Measurements from ENCODE around the gene CGB7.
A peak's percentile ranks its signal among the peaks of the same experiment; 100 is the strongest.
"Not testable (repeated sequence)": the region's sequence is repeated elsewhere in the genome, so short reads cannot be mapped to it uniquely, and the experiment has no call there.

CGB7 gene

DNA sequence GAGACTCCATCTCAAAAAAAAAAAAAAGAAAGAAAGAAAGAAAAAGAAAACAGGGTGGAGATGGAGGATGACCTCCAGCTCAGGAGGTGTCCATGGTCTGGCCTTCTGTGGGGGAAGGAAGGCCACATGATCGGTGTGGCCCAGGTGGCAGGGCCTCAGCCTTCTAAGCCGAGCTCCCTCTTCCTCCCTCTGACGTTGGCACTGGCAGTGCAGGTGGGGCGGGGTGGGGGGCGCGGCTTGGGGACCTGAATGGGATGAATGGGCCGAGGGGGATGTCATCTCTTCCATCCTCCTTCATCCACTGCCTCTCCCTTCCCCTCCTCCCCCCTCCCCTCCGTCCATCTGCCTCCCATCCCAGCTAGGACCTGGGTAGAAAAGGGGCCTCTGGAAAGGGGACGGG lies 17.8 kb downstream of the CGB7 start:
- DNase-seq = not testable (repeated sequence)

DNA sequence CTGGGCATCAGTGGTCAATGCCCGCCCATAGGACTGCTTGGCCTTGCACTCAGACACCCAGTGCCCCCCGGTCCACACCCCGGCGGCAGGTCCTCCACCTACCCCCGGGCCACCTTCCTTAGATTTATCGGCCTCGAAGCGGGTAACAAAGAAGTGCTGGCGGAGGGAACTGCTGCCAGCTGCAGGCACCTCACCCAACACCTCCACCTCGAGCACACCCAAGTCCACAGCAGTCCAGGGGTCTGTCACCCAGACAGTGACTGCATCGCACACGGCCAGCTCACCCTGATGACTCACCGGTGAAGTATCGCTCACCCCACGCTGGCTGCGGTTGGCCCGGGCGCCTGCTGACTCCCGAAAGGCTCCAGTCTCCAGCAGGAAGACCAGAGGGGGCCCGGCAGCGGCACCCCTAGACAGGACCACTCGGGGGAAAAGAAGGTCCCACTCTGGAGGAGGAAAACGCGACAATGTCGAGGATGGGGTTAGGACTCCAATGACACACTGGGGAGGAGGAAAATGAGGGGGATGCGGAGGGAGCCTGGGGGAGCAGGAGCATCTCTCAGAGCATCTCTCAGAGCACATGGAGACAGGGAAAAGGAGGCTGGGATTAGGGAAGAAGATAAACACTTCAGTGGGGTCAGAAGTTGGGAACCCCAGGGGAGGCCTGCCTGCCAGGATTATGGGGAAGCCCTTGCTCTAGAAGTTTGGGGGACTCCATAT lies 18.8 kb downstream of the CGB7 start:
- not testable (repeated sequence) for DNase-seq

DNA sequence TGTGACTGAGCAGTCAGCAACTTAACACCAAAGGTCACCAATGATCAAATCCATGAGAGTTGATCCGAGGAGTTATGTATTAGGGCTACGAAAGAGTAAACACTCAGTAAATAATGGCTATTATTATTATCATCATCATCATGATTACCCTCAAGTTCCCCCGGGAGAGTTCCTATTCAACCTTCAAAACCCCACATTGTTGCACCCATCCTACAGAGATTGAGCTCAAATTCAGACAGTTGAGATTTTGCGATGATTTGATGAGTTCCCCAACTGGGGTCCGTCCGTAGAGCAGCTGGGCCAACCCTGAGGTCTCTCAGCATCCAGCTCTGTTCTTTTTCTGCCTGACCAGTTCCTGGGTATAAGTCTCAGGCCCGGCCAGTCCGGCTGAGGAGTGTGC lies 19.4 kb downstream of the CGB7 start:
- not testable (repeated sequence) for DNase-seq

DNA sequence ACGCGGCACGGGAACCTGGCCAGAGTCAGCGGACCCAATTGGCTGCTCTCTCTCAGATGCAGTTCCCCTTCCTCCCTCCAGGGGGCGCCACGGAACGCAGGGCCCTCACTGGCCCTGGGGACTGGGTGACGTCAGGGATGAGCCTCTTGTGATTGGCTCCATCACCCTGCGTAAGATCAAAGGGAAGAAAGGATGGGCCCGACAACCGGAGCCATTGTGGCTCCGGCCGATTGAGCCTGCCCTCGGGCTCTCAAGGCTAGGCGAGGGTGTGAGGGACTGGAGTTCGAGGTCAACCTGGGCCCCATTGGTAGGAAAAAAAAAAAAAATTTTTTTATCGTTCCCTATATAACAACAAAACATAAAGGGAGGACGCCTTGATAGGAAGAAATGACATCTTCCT lies 20.7 kb downstream of the CGB7 start, which contains the start of gene CGB1:
TSS of gene CGB1 (minus strand) at position 81 of the 400 bp plus-strand sequence. CDS start 184 bp downstream, outside the sequence.
- DNase-seq = peak; percentile 7

DNA sequence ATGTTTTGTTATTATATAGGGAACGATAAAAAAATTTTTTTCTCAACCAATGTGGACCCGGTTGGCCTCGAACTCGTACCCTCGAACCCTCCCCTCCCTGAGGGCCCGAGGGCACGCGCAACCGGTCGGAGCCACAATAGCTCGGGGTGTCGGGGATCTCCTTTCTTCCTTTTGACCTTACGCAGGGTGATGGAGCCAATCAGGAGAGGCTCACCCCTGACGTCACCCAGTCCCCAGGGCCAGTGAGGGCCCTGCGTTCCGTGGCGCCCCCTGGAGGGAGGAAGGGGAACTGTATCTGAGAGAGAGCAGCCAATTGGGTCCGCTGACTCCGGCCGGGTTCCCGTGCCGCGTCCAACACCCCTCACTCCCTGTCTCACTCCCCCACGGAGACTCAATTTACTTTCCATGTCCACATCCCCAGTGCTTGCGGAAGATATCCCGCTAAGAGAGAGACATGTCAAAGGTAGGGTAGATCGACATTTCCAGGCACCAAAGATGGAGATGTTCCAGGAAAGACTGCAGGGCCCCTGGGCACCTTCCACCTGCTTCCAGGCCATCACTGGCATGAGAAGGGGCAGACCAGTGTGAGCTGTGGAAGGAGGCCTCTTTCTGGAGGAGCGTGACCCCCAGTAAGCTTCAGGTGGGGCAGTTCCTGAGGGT lies 25.8 kb downstream of the CGB7 start, which contains the start of gene CGB2:
TSS of gene CGB2 (plus strand) at position 249 of the 660 bp plus-strand sequence. CDS start at position 455, 206 bp downstream.
- peak; percentile 55 for DNase-seq

DNA sequence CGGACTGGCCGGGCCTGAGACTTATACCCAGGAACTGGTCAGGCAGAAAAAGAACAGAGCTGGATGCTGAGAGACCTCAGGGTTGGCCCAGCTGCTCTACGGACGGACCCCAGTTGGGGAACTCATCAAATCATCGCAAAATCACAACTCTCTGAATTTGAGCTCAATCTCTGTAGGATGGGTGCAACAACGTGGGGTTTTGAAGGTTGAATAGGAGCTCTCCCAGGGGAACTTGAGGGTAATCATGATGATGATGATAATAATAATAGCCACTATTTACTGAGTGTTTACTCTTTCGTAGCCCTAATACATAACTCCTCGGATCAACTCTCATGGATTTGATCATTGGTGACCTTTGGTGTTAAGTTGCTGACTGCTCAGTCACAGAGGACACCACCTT lies 27.2 kb downstream of the CGB7 start:
- not testable (repeated sequence) for DNase-seq

DNA sequence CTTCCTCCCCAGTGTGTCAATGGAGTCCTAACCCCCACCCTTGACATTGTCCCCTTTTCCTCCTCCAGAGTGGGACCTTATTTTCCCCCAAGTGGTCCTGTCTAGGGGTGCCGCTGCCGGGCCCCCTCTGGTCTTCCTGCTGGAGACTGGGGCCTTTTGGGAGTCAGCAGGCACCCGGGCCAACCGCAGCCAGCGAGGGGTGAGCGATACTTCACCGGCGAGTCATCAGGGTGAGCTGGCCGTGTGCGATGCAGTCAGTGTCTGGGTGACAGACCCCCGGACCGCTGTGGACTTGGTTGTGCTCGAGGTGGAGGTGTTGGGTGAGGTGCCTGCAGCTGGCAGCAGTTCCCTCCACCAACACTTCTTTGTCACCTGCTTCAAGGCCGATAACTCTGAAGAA lies 27.8 kb downstream of the CGB7 start:
- not testable (repeated sequence) for DNase-seq

DNA sequence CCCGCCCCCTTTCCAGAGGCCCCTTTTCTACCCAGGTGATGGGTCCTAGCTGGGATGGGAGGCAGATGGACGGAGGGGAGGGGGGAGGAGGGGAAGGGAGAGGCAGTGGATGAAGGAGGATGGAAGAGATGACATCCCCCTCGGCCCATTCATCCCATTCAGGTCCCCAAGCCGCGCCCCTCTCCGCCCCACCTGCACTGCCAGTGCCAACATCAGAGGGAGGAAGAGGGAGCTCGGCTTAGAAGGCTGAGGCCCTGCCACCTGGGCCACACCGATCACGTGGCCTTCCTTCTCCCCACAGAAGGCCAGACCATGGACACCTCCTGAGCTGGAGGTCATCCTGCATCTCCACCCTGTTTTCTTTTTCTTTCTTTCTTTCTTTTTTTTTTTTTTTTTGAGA lies 28.9 kb downstream of the CGB7 start:
- not testable (repeated sequence) for DNase-seq

DNA sequence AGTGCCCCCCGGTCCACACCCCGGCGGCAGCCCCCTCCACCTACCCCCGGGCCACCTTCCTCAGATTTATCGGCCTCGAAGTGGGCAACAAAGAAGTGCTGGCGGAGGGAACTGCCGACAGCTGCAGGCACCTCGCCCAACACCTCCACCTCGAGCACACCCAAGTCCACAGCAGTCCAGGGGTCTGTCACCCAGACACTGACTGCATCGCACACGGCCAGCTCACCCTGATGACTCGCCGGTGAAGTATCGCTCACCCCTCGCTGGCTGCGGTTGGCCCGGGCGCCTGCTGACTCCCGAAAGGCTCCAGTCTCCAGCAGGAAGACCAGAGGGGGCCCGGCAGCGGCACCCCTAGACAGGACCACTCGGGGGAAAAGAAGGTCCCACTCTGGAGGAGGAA lies 31.9 kb downstream of the CGB7 start:
- DNase-seq = not testable (repeated sequence)

DNA sequence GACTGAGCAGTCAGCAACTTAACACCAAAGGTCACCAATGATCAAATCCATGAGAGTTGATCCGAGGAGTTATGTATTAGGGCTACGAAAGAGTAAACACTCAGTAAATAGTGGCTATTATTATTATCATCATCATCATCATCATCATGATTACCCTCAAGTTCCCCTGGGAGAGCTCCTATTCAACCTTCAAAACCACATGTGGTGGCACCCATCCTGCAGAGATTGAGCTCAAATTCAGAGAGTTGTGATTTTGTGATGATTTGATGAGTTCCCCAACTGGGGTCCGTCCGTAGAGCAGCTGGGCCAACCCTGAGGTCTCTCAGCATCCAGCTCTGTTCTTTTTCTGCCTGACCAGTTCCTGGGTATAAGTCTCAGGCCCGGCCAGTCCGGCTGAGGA lies 32.5 kb downstream of the CGB7 start:
- not testable (repeated sequence) for DNase-seq

DNA sequence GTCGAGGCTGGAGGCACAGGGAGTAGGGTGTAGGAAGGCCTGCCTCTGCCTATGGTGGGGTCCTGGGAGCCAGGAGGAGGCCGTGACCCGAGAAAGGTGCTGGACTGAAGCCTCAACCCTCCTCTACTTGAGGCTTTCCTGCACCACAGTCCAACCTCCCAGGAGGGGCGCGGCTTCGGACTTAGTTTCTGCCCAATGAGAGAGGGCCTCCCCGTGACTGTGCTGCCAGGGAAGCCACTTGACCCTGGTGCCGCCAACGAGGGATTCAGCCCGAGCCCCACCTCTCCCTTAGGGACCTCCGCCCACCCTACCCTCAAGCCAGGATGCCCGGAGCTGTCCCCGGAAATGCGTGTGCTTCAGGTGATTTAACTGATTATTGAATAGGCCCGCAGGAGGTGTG lies 33.3 kb downstream of the CGB7 start, which contains the start of gene CGB3:
TSS of gene CGB3 (minus strand) at position 101 of the 400 bp plus-strand sequence. CDS start 362 bp downstream, outside the sequence.
- DNase-seq = not testable (repeated sequence)

DNA sequence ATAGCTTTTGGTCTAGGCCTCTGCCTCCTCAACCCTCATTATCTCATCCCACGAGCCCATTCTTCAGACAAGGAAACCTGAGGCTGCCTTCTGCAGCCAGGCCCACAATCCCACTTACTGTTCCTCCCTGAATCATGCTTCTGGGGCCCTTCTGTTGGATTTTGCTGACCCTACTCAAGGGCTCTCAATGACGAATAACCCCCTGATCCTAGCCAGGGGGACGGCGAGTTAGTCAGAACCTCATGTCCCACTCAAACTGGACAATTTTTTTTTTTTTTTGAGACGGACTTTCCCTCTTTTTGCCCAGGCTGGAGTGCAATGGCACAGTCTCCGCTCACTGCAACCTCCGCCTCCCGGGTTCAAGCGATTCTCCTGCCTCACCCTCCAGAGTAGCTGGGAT lies 35.4 kb downstream of the CGB7 start:
- no peak for DNase-seq

DNA sequence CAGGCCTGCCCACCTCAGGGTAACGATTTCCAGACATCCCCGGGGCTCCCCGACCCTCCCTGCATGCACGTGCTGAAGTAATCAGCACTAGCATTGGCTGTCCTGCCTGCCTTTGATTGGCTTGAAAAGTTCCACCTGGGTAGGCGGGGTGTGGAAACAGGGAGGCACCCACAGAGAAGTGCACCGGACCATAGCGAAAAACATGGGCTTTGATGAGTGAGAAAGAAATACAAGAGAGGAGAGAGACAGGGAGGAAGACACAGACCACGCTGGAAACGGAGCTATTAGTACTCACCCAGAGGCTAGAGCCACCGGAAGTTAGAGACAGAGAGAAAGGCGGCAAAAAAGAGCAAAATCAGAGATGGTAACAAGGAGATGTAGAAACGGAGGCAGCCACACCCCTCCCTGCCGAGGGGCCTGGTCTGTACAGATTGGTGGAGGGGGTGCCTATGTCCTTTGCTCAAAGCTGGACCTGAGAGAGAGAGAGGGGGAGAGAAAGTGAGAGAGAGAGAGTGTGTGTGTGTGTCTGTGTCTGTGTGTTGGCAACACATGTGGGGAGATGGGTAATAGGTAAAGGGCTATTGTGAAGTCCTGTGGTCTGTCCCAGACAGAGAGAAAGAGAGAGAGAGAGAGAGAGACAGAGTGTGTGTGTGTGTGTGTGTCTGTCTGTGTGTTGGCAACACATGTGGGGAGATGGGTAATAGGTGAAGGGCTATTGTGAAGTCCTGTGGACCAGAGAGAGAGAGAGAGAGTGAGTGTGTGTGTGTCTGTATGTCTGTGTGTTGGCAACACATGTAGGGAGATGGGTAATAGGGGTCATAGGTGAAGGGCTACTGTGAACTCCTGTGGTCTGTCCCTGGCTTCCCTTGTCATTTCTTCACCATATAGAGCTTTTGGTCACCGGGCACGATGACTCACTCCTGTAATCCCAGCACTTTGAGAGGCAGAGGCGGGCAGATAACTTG lies 36.3 kb downstream of the CGB7 start:
- DNase-seq = no peak

DNA sequence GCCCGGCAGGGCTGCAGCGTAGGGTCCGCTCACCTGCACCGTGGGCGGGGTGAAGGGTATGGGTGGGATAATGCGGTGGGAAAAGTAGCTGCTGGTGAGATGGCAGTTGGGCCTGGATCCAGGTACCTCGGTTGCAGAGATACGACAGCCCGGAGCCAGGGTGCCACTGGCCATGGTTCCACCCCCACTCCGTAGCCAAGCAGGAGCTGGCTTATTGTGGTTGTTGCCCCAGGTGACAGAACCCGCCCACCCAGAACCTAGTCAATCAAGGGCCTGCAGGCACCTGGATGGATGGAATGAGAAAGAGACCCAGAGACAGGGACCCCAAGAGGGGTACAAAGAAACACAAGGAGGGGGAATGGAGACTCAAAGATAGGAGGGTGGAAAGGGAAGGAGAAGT lies 37.2 kb downstream of the CGB7 start:
- DNase-seq = no peak

DNA sequence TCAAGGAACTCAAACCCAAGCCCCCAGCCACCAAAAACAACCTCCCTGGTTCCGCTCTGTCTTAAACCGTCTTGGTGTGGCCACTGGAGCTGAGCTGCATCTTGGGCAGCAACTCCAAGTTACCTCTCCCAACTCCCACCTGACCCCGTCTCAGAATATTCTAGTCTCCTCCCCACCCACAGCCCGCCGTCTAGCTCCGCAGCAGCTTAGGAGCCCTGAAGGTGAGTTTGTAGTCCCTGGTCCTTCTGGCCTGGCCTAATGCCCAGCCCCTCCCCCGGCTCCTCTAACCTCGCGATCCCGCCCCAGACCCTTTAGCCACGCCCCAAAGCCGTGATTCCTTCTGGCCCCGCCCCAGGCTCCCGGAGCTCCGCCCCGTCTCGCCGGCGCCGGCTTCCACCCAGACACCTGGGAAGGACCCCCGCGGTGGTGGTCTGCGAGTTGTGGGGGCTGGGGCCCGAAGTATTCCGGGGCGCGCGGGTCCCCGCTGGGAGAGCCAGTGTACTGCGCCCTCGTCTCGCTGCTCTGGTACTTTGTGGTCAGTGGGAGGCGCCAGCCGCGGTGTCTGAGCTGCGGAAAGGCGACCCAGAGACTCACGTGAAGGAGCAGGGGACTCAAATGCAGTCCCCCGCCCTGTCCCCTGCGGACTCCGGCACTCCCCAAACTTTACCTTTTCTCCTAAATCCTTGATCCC lies 38.2 kb downstream of the CGB7 start:
- peak; percentile 63 for DNase-seq

DNA sequence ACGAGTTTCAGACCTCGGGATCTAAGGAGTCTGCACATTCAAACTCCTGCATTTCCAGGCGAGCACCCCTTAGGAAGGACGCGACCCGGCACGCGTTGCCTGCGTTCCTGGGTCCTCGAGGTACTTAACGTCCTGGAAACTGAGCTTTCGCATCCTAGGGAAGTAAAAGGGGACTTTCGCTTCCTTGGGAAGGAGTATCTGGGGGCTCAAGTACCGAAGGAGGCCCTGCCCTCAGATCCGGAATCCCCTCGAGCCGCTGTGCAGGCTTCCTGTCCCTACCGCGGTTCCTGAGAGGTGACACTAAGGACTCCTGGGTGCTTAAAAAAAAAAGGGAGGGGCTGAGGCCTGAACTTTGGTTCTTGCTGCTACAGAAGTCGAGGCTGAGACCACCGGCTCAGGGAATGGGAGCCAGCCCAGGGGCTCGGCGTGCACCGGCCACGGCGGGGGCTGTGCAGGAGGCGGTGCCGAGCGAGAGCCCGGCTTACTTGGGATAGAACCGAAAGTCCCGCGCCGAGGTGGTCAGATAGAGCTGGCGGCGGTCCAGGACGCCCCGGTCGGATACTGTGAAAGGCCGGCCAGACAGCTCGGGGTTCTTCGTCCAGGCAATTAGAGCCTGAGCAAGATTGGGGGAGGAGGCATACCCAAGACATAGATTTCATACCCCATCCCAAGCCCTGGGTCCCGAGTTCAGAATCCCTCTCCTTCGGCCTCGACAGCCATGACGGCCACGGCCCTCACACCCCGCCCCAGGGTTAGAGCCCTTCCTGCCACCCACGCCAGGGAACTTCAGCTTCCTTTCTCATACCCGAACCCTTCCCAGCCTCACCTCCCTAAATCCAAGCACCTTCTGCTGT lies 38.9 kb downstream of the CGB7 start:
- not testable (repeated sequence) for DNase-seq

DNA sequence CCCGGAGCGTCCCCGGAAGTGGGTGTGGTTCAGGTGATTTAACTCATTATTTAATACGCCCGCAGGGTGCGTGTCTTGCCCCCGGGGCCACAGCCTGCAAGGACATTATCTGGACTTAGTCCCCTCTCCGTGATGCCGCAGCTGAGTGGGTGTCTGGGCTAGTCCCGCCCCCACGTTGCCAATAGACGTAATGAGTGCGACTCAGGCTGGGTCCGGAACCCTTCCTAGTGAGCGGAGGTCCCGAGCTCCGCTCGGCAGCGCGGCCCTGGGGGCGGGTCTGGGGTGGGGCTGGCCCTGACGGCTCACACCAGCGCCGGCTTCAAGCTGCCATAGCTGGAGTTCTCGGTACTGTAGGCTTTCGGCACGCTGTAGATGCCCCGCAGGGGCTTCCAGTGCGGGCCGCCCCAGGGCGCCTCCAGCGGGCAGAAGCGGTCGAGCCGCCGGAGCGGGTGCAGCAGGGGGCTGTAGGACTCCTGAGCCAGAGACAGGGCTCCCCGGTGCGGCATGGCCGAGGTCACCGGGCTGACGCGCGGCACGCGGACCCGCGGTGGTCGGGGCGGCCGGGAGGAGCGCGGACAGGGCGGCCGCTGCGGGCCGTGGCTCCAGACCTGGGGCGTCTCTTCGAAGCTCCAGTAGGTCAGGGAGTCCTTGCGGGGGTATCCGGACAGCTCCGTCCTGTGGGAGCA lies 39.7 kb downstream of the CGB7 start:
- DNase-seq = peak; percentile 51

DNA sequence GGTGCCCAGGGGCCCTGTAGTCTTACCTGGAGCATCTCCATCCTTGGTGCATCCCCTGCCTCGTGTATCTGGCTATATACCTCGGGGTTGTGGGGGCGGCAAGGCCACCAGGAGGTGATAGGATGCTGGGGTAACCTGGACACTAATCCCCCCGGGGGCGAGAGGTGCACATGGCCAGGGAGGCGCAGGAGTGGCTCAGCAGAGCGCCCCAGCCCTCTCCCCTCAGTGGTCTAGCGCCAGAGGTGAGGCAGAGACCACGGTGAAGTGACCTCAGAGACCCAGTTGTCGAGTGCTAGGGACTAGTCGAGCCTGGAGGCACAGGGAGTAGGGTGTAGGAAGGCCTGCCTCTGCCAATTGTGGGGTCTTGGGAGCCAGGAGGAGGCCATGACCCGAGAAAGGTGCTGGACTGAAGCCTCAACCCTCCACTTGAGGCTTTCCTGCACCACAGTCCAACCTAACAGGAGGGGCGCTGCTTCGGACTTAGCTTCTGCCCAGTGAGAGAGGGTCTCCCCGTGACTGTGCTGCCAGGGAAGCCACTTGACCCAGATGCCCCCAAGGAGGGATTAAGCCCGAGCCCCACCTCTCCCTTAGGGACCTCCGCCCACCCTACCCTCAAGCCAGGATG lies 40.4 kb downstream of the CGB7 start, which contains the start of gene LHB:
TSS of gene LHB (minus strand) at position 51 of the 625 bp plus-strand sequence. CDS start at position 41, 10 bp downstream.
- DNase-seq = no peak

DNA sequence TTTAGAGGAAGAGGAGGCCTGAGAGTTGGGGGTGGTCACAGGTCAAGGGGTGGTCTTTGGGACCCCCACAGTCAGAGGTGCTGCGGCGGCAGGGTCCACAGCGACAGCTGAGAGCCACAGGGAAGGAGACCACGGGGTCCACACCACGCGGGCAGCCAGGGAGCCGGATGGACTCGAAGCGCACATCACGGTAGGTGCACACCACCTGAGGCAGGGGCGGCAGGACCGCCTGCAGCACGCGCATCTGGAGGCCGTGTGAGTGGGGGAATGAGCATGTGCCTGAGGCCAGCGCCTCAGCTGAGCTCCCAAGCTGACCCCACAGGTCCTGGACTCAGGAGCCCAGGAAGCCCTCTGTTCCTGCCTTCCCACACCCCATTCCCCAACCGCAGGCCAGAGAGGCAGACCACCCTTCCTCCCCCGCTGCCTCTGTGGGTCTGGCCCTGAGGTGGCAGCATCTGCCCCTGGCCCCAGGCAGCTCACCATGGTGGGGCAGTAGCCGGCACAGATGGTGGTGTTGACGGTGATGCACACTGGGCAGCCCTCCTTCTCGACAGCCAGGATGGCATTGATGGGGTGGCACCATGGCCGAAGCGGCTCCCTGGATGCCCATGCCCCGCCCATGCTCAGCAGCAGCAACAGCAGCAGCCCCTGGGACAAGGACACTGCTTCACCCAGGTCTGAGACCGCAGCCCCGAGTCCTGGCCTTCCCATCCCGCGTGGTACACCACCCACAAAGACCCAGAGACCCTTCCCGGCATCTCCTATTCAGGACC lies 41.3 kb downstream of the CGB7 start:
- no peak for DNase-seq
